NCI-H446 (cell line): ENCODE data around the gene OSBPL2.

Experiments
- DNase-seq, 2 experiments: peaks; one replicate each; lab custom pipeline; 2025; lab: John Stamatoyannopoulos, UW

The OSBPL2 gene

DNA sequence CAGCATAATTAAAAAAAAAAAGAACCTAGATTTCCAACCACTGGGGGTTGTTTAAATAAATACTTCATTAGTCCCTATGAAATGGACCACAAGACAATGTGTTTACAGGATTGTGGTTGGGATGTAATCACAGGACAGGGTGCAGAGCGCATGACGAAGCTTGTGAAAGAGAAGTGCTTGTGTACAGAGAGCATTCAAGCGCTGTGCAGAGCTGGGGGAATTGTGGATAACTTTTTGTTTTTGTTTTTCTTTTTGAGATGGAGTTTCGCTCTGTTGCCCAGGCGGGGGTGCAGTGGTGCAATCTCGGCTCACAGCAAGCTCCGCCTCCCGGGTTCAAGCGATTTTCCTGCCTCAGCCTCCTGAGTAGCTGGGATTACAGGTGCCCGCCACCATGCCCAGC, 106.5 kb downstream of the OSBPL2 start:
- no peak for DNase-seq
